Measurements from ENCODE around the gene LPCAT2. TPM values are rescaled to one million over a fixed set of nuclear protein-coding genes. Genes with fewer than 3 reads are reported as not detected.
A peak's percentile ranks its signal among the peaks of the same experiment; 100 is the strongest.

LPCAT2 gene
- total RNA-seq, 1 donor from 2014 or later, result 1.8 TPM

DNA sequence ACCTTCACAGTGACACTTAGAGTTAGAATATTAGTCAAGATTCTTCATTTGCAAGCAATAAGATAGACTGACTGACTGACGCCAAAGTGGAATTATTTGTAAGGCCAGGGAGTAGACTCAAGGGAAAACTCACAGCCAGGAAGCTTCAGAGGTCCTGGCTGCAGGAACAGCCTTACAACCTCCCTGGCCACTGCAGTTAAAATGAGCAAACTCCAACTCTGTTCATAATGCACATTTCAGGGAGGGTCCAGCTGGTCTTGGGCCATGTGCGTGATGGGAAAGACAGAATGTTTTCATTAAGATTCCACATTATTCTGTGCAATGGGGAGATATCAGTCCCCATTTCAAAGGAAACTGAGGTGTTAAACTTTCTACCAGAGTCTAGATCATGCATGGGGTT lies 67.5 kb downstream of the LPCAT2 start:
- Mint-ChIP-seq H3K4me1 (ENCODE audit: low read depth, unreplicated experiment) (no peaks in the 10 kb centered on the region), H3K27ac (ENCODE audit: unreplicated experiment) (no peak overlapping the region), H3K27me3 (ENCODE audit: unreplicated experiment) (no peaks in the 10 kb centered on the region), H3K36me3 (ENCODE audit: unreplicated experiment) (no peaks in the 10 kb centered on the region), H3K9me3 (ENCODE audit: unreplicated experiment) (peaks cover 2% of the 10 kb centered on the region), H3K4me3 (ENCODE audit: unreplicated experiment) (no peak overlapping the region)
- no peak for DNase-seq
- TF ChIP-seq, protein P1, sequence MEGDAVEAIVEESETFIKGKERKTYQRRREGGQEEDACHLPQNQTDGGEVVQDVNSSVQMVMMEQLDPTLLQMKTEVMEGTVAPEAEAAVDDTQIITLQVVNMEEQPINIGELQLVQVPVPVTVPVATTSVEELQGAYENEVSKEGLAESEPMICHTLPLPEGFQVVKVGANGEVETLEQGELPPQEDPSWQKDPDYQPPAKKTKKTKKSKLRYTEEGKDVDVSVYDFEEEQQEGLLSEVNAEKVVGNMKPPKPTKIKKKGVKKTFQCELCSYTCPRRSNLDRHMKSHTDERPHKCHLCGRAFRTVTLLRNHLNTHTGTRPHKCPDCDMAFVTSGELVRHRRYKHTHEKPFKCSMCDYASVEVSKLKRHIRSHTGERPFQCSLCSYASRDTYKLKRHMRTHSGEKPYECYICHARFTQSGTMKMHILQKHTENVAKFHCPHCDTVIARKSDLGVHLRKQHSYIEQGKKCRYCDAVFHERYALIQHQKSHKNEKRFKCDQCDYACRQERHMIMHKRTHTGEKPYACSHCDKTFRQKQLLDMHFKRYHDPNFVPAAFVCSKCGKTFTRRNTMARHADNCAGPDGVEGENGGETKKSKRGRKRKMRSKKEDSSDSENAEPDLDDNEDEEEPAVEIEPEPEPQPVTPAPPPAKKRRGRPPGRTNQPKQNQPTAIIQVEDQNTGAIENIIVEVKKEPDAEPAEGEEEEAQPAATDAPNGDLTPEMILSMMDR (IDR thresholded peaks at IDR 0.05; ENCODE audit: partially characterized antibody, unreplicated experiment), result no peak

DNA sequence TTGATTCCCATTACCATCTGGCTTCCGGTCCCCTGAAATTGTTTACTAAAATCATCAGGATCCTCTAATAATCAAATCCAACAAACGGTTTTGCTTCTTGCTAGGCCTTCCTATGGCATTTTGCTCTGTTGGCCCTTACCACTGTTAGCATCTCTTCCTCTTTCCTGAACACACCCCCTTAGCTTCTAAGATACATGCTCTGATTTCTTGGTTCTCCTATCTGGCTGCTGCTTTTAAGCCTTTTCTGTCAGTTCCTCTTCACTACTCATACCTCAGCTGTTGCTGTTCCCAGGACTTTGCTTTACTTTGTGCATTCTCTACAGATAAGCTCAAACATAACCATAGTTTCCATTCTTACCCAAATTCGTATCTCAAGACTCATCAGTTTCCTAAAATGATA lies 69.0 kb downstream of the LPCAT2 start:
- no peak overlapping the region for H3K27ac Mint-ChIP-seq (ENCODE audit: unreplicated experiment)
- H3K4me3 Mint-ChIP-seq (ENCODE audit: unreplicated experiment), result no peak overlapping the region
- DNase-seq, result no peak
- H3K27me3 Mint-ChIP-seq (ENCODE audit: unreplicated experiment), result no peaks in the 10 kb centered on the region
- TF ChIP-seq, protein P1 (IDR thresholded peaks at IDR 0.05; ENCODE audit: partially characterized antibody, unreplicated experiment), result no peak
- H3K4me1 Mint-ChIP-seq (ENCODE audit: low read depth, unreplicated experiment), result no peaks in the 10 kb centered on the region
- no peaks in the 10 kb centered on the region for H3K36me3 Mint-ChIP-seq (ENCODE audit: unreplicated experiment)
- peaks cover 2% of the 10 kb centered on the region for H3K9me3 Mint-ChIP-seq (ENCODE audit: unreplicated experiment)

DNA sequence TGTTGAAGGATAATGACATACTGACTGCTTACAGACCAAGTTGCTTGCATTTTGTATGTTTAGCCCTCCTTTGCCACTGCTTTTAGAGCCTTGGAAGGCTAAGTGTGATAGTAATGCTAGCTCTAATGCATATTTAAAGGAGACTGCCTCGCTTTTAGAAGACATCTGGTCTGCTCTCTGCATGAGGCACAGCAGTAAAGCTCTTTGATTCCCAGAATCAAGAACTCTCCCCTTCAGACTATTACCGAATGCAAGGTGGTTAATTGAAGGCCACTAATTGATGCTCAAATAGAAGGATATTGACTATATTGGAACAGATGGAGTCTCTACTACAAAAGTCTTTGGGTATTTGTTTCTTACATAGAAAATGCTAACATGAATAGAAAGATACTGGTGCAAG lies 76.8 kb downstream of the LPCAT2 start:
- TF ChIP-seq, protein P1 (IDR thresholded peaks at IDR 0.05; ENCODE audit: partially characterized antibody, unreplicated experiment), result no peak
- Mint-ChIP-seq H3K36me3 (ENCODE audit: unreplicated experiment) (no peaks in the 10 kb centered on the region), H3K27ac (ENCODE audit: unreplicated experiment) (peak overlapping the region; percentile 81), H3K27me3 (ENCODE audit: unreplicated experiment) (no peaks in the 10 kb centered on the region), H3K4me3 (ENCODE audit: unreplicated experiment) (peak overlapping the region; percentile 58), H3K9me3 (ENCODE audit: unreplicated experiment) (peaks cover 2% of the 10 kb centered on the region), H3K4me1 (ENCODE audit: low read depth, unreplicated experiment) (peaks cover 7% of the 10 kb centered on the region)
- no peak for DNase-seq

DNA sequence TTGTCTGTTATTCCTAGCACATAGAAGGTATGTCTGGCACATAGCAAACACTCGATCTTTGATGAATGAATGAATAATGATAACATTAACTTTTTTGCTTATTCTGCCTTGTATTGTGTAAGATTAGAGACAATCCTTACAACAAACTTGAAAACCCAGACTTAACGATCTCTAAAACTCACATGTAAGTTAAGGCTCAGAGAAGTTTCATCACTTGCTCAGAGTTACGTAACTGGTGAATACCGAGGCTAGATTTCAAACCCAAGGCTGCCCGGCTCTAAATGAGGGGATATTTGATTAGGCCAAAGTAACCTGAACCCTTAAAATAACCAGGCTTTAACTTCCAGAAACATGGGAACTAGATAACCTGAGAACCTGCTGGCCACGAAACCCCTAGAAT lies 79.9 kb downstream of the LPCAT2 start:
- H3K27ac Mint-ChIP-seq (ENCODE audit: unreplicated experiment), result no peak overlapping the region
- H3K36me3 Mint-ChIP-seq (ENCODE audit: unreplicated experiment), result no peaks in the 10 kb centered on the region
- H3K27me3 Mint-ChIP-seq (ENCODE audit: unreplicated experiment), result no peaks in the 10 kb centered on the region
- no peak overlapping the region for H3K4me3 Mint-ChIP-seq (ENCODE audit: unreplicated experiment)
- peaks cover 2% of the 10 kb centered on the region for H3K9me3 Mint-ChIP-seq (ENCODE audit: unreplicated experiment)
- peaks cover 7% of the 10 kb centered on the region for H3K4me1 Mint-ChIP-seq (ENCODE audit: low read depth, unreplicated experiment)
- TF ChIP-seq, protein P1 (IDR thresholded peaks at IDR 0.05; ENCODE audit: partially characterized antibody, unreplicated experiment), result no peak
- no peak for DNase-seq

DNA sequence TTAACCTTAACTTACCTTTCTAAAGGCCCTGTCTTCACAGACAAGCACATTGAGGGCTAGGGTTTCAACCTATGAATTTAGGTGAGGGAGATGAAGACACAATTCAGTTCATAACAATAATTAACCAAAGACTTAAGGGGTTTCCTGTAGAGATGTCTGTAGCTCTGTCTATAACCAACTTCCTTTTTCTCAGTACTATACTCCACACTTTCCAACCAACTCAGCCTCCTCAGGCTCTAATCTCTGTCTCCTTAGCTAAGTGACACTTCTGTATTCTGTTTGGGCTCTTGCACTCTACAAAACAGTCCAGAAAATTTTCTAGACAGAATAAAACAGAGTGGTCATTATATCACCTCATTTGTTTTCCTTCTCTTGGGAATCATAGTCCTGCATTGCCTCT lies 83.4 kb downstream of the LPCAT2 start:
- no peaks in the 10 kb centered on the region for H3K36me3 Mint-ChIP-seq (ENCODE audit: unreplicated experiment)
- TF ChIP-seq, protein P1 (IDR thresholded peaks at IDR 0.05; ENCODE audit: partially characterized antibody, unreplicated experiment), result no peak
- no peak overlapping the region for H3K27ac Mint-ChIP-seq (ENCODE audit: unreplicated experiment)
- no peaks in the 10 kb centered on the region for H3K9me3 Mint-ChIP-seq (ENCODE audit: unreplicated experiment)
- no peak overlapping the region for H3K4me3 Mint-ChIP-seq (ENCODE audit: unreplicated experiment)
- no peaks in the 10 kb centered on the region for H3K4me1 Mint-ChIP-seq (ENCODE audit: low read depth, unreplicated experiment)
- no peak for DNase-seq
- H3K27me3 Mint-ChIP-seq (ENCODE audit: unreplicated experiment), result no peaks in the 10 kb centered on the region
